ENCODE measurements around the gene LRRC39.

The LRRC39 gene

GRCh38 chr1:100177295-100178041 is 588 bp downstream of the LRRC39 start:
- TF ChIP-seq, protein P1, sequence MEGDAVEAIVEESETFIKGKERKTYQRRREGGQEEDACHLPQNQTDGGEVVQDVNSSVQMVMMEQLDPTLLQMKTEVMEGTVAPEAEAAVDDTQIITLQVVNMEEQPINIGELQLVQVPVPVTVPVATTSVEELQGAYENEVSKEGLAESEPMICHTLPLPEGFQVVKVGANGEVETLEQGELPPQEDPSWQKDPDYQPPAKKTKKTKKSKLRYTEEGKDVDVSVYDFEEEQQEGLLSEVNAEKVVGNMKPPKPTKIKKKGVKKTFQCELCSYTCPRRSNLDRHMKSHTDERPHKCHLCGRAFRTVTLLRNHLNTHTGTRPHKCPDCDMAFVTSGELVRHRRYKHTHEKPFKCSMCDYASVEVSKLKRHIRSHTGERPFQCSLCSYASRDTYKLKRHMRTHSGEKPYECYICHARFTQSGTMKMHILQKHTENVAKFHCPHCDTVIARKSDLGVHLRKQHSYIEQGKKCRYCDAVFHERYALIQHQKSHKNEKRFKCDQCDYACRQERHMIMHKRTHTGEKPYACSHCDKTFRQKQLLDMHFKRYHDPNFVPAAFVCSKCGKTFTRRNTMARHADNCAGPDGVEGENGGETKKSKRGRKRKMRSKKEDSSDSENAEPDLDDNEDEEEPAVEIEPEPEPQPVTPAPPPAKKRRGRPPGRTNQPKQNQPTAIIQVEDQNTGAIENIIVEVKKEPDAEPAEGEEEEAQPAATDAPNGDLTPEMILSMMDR (conservative IDR thresholded peaks at IDR 0.05) = no peak
- no peak for TF ChIP-seq ZFX (IDR thresholded peaks at IDR 0.05)
- no peak overlapping the region for H3K27ac ChIP-seq

- H3K27ac ChIP-seq = no peak overlapping the region
- TF ChIP-seq ZFX (IDR thresholded peaks at IDR 0.05) = no peak
- TF ChIP-seq, protein P1 (conservative IDR thresholded peaks at IDR 0.05) = no peak
Measured at GRCh38 chr1:100168051-100168450, 10.0 kb downstream of the LRRC39 start.

GRCh38 chr1:100164702-100165101 is 13.4 kb downstream of the LRRC39 start:
- H3K27ac ChIP-seq = no peak overlapping the region
- no peak for TF ChIP-seq ZFX (IDR thresholded peaks at IDR 0.05)
- TF ChIP-seq, protein P1 (conservative IDR thresholded peaks at IDR 0.05) = no peak

DNA sequence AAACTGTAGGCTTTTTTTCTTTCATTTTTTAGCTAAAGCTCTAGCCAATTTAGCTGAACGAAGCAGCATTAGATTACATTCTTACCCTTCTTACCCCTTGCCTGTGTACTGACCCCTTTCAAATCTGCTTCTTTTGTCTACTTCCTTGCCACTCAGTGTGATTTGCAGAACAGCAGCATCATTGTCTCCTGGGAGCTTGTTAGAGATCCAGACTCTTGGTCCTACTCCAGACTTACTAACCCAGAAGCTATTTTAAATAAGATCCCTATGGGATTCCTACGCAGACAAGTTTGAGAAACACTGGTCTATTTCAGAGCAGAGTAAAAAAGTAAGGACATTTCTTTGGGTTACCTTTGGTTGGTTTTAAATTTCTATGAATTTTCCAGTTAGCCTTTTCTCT is 13.8 kb downstream of the LRRC39 start:
- TF ChIP-seq, protein P1 (conservative IDR thresholded peaks at IDR 0.05) = no peak
- TF ChIP-seq ZFX (IDR thresholded peaks at IDR 0.05) = no peak
- H3K27ac ChIP-seq = no peak overlapping the region

- TF ChIP-seq, protein P1 (conservative IDR thresholded peaks at IDR 0.05) = no peak
- no peak for TF ChIP-seq ZFX (IDR thresholded peaks at IDR 0.05)
- H3K27ac ChIP-seq = no peak overlapping the region
Measured at GRCh38 chr1:100162881-100163280, 15.2 kb downstream of the LRRC39 start.

DNA sequence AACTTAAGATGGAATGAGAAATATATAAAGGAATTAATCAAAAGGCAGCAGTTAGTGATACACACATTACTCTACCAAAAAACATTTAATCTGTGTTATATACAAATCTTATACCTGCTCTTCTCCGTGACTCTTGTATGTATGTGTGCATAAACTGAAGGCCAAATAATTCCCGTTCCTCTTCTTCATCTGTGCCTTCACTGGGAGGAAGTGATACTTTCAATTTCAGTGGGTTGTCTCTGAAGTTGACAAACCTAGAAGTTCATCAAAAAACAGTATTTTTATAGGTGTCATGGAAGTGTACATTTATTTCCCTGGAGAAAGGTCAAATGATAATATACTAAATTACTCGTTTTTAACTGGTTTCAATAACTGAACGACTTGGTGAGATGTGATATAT is 25.8 kb downstream of the LRRC39 start:
- H3K27ac ChIP-seq = no peak overlapping the region
- TF ChIP-seq, protein P1 (conservative IDR thresholded peaks at IDR 0.05) = no peak
- TF ChIP-seq ZFX (IDR thresholded peaks at IDR 0.05) = no peak

DNA sequence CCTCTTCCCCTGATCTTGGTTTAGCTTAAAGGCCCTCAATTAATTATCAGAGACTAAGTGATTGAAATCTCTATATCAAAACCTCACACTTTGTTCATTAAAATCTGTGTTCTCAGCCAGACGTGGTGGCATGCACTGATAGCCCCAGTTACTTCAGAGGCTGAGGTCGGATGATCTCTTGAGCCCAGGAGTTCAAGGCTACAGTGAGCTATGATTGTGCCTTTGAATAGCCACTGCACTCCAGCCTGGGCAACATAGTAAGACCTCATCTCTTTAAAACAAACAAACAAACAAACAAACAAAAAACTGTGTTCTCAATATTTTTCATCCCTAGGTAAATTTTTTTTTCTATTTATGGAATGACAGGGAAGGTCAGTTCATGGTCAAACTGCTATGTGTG is 26.4 kb downstream of the LRRC39 start:
- no peak for TF ChIP-seq ZFX (IDR thresholded peaks at IDR 0.05)
- TF ChIP-seq, protein P1 (conservative IDR thresholded peaks at IDR 0.05) = no peak
- no peak overlapping the region for H3K27ac ChIP-seq

Data from C4-2B (cell line).